ENCODE data around the gene NDOR1.

DNA sequence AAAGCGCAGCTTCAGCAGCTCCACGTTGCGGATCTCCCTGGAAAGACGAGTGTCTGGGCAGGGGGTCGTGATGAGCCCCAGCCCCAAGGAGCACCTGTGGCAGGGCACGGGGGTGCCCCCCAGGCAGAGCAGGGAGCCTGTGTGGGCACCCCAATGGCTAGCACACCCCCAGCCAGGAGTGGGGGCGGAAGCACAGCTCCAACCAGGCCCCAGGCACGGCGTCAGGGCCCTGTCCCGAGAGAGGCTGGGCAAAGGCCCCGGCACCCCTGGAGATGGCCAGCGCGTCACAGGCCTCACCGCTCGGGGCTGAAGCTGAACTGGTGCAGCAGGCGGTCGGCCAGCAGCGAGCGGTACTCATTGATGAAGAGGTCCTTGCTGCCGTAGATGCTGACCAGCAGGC, 25.0 kb upstream of the NDOR1 start:
- TF ChIP-seq CTCF (IDR thresholded peaks at IDR 0.05), result no peak
- TF ChIP-seq POLR2A (IDR thresholded peaks at IDR 0.05), result no peak
